Central memory CD4-positive, alpha-beta T cell (primary cell): ENCODE data around the gene FOXD4.
"Not testable (repeated sequence)": the region's sequence is repeated elsewhere in the genome, so short reads cannot be mapped to it uniquely, and the experiment has no call there.

Source experiments
- DNase-seq: peaks from one replicate; pipeline ENCODE4 v3.0.0; 2022
- total RNA-seq, 3 experiments: gene quantifications; one replicate each; lab custom pipeline; 2026; lab: John Stamatoyannopoulos, UW

The FOXD4 gene
- 0 to 0.33 (median 0.18) reads per million in 3 experiments for total RNA-seq

DNA sequence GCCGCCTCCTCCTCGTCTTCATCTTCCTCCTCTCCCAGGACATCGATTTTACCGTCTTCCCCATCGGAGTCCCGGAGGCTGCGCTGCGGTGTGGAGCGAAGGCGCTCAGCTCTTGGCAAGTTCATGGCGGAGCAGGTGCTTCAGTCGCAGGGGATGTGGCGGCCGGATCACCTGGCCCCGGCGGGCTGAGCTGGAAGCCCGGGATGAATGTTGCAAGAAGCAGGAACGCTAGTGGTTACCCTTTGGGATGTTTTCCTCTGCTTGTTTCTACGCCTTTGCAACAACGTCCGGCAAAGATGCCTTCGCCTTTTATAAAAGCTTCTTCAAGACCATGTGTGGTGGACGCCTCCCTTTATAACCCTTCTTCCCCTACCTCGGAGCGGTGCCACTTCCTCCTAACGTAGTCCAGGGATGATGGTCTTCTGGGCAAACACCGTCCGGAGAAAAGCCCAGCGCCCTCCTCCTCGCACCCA is at the start of gene FOXD4:
TSS of gene FOXD4 (minus strand) at position 423 of the 473 bp plus-strand sequence. CDS start at position 125, 298 bp downstream.
- not testable (repeated sequence) for DNase-seq

DNA sequence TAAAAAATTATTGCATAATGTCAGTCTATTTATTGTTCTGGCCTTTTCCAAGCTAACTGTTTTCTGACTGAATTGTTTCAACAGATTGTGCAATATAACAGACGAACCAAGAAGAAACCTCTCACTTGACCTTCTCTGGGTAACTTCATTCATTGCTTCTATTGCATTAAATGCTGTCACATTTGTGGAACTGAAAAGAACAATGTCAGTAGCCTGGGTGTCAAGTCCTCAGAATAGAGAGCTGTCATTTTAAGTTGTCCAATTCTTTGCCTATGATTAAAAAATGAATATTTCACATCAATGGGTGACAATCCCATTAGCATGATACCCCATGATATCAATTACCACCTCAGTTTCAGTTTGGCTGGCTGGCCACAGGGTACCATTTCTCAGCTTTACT is 41.7 kb upstream of the FOXD4 start:
- not testable (repeated sequence) for DNase-seq

DNA sequence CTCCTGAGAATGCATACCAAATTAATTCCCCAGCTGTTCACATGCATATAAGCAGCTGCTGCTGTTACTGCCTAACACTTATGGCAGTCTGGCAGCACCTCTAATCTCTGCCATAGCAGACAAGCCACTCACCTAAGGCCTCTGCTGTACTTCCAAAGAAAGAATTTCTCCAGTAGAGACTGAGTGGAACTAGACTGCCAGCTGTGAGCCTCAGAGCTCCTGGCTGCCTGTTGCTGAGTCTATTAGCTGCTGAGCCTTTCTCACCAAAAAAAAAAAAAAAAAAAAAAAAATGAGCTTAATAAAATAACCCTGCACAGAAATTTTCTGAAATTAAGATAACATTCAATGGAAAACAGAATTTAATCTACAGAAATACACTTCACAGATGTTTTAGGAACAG is 33.0 kb upstream of the FOXD4 start:
- not testable (repeated sequence) for DNase-seq

DNA sequence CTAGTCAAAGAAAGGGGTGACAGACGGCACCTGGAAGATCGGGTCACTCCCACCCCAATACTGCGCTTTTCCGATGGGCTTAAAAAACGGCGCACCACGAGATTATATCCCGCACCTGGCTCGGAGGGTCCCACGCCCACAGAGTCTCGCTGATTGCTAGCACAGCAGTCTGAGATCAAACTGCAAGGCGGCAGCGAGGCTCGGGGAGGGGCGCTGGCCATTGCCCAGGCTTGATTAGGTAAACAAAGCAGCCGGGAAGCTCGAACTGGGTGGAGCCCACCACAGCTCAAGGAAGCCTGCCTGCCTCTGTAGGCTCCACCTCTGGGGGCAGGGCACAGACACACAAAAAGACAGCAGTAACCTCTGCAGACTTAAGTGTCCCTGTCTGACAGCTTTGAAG is 21.7 kb upstream of the FOXD4 start:
- DNase-seq: not testable (repeated sequence)

DNA sequence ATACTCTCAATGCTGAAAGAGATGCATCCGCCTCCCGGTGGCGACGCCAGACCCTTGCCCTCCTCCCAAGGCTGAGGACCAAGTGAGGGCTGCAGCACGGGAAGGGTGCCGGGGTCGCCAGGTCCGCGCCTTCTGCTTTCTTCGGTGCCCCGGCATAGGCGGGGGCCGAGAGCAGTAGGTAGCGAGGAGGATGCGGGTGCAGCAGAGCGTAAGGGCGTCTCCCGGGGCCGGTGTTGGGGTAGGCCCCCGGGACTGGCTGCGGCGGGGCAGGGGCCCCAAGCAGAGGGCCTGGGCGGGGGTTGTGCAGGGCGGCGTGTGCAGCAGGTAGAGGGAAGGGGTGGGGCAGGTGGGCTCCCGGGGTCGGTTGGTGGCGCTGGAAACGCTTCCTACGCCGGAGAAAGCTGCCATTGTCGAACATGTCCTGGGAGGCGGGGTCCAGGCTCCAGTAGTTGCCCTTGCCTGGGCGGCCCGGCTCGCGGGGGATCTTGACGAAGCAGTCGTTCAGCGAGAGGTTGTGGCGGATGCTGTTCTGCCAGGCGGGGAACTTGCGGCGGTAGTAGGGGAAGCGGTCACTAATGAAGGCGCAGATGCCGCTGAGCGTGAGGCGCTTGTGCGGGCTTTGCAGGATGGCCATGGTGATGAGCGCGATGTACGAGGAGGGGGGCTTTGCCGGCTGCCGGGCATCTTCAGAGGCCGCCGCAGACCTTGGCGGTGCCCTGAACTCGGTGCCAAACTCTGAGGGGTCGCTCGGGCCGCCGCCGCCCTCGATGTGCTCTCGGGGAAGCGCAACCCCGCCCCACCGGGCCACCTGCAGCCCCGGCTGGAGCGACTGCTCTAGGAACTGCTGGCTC is 848 bp downstream of the FOXD4 start:
- peak; percentile 19 for DNase-seq

DNA sequence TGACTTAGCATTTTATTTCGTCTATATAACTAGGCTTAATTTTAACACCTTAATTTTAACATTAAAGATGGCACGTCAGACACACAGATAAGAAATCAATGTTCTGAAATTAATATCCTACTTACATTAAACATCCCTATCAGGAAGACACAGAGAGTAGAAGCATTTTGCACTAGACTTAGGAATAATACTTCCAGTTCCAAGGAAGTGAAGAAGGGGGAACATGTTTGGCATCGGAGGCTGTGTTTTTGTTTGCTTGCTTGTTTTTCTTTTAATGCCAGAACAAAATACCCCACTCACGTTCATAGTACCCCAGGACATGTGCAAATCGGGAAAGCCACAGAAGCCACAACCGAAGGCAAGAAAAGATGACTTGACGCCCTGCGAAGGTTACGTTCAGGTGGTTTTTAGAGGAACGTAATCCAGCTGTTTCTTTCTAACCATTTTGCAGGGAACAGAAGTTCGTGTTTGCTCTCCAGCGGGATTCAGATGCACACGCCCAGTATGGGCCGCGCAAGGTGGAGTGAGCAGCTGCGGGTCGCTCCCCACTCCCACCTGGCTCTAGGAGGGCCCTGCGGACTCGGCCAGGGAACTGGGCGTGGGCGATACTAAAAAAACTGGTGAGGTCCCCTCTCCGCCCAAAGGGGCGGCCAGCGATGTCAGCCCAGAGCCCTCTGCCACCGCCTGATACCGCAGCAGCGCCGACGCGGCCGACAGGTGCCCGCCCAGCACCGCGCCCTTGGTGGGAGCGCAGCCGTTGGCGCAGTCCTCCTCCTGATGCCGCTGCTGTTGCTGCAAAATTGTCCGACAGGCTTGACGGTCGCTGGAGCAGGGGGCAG is 1.8 kb downstream of the FOXD4 start:
- not testable (repeated sequence) for DNase-seq

DNA sequence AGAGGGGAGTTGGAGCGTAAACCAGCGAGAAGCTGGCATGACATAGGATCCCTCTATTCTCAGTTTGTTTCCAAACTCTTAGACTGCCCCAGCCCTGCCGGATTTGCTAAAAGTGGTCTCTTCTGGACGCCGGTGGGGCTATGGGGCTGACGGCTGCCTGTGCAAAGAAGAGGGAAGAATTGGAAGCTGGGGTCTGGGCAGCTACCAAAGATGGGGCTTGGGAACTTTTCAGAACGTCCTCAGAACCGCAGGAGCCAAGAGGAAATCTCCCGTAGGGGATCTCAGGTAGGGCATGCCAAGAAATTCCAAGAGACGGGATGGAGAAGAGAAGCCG is 3.1 kb downstream of the FOXD4 start:
- not testable (repeated sequence) for DNase-seq

DNA sequence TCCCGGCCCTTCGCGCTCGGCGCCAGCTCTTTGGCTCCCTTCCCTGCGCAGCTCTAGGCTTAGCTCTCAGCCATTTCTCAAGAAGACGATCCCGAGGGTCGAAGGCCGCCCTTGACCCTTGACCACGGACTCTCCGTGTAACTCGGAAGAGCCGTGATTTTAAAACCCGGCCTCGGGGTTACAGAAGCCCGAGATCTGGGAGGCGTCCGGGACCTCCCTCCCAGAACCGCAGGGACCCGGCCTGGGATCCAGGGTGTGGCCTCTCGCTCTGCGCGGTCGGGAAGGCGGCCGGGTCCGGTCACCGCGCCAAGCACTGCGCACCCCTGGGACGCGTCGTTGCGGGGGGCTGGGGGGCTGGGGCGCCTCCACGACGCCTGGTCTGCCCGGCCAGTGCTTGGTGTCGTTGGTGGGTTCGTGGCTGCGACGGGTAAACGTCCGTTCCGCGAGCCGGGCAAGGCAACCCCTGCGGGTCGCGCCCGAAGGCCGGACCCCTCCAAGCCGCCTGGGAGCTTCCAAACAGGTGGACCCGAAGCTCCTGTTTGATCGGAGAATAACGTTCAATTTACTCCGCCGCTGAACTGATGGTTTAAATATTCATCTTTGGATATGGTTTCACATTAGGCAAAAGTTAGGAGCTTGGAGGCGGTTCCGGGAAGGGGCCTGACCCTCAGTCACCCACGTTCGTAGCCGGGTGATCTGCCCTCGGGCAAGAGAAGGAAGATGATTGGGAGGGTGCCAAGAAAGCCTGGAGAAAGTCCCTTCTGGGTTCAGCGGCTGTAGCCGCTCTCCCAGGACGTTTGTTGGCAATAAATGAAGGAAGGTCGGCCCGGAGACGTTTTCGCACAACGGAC is 3.7 kb downstream of the FOXD4 start:
- DNase-seq: peak; percentile 10

DNA sequence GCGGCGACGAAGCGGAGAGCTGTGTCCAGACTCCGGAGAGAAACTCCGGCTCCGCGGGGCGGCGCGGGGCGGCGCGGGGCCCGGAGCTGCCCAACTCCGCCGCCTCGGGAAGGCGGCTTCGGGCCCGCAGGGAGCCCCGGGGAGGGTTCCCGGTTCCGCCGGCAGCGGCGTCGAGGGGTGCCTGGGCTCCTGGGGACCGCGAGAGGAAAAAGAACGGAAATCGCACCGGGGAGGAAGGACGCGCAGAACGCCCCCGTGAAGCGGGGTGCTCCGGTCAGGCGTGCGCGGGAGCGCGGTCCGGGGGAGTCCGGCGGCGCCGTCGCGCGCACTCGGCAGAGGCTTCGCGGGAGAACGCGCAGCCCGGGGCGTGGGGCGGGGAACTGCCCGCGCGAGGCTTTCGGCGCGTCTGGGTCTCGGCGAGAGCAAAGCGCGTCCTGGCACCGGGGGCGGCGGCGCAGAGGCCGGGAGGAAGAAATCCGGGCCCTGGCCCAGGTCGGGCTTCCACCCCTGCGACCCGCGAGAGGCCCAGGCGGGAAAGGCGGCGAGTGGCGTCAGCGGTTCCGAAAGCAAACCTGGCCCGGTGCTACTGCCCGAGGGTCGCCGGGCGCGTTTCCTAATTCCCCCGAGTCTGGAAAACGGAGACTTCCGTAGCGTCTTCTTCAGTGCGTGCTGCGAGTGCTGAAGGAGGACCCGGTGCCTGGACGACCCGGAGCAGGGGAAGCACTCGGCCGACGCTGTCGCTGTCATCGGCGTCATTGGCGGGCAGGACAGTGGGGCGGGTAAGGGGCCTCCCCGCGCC is 4.5 kb downstream of the FOXD4 start:
- peak; percentile 34 for DNase-seq

DNA sequence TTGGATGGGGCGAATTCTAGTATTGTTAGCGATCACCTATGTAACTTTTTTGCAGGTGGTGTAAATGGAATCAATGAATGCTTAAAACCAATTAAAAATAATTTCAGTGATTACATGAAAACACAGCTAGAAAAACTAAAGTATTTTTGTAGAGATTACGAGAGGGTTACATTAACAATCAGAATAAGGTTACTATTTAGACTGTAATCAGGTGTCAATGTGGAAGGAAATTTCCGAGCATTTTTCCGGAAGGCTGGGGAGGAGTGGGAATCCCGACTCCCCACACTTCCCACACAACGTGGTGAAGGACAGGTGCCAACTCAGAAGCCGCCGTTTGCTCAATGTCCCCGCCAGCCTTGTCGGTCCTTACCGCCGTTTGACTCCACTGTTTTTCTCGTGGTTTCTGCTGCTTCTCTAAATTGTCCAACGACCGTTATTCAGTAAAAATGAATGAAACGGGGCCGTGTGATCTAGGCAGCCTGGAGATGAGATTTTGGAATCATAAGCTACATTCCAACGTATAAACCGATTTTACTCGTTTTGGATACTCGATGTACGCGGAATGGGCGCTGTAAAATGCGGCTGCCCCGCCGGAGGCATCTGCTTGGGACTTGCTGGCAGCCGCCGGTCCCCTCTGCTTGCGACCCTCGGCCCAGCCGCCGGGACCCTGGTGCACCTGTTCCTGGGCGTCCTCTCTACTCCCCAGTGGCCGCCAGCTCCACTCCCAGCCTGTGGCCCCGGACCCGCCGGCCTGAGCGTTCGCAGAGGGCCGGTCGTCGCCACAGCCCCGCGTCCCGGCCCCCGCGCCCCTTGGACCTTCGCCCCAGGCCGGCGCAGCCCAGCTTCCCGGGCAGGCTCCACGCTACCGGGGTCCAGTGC is 5.4 kb downstream of the FOXD4 start:
- not testable (repeated sequence) for DNase-seq

DNA sequence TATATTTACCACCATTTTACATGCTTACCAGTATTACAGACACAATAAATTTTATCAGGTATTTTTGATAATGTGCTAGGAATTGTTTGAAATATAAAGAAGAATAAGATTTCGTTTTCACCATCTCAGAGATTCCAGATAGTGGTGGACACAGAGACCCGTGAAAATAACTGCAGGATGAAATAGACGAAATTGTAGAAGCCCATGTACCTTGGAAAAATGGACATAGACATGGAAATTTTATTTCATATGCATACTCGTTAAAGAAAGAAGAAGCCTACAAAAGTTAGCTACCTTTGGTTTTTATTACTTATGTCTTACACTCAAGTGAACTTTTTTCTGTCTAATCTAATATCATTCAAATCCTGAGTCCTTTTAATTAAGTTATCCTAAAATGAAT is 7.5 kb downstream of the FOXD4 start:
- DNase-seq: not testable (repeated sequence)

DNA sequence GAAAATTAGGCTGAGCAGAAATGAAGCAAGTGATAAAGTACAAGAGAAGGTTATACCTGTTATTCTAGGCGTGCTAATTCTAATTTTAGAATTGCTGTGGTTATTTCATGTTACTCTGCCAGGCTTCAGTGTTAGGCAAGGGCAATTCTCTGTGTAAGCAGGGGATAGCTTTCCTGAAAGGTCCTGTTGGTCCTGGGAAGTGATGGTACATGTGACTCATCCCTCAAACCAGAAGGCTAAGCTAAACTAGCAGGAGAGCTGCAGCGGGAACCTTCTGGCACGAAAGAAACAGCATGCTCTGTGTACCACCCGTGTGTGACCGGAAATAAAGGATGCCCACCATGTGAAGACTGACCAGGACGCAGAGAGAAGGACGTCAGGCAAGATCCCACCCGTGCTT is 8.7 kb downstream of the FOXD4 start:
- not testable (repeated sequence) for DNase-seq

DNA sequence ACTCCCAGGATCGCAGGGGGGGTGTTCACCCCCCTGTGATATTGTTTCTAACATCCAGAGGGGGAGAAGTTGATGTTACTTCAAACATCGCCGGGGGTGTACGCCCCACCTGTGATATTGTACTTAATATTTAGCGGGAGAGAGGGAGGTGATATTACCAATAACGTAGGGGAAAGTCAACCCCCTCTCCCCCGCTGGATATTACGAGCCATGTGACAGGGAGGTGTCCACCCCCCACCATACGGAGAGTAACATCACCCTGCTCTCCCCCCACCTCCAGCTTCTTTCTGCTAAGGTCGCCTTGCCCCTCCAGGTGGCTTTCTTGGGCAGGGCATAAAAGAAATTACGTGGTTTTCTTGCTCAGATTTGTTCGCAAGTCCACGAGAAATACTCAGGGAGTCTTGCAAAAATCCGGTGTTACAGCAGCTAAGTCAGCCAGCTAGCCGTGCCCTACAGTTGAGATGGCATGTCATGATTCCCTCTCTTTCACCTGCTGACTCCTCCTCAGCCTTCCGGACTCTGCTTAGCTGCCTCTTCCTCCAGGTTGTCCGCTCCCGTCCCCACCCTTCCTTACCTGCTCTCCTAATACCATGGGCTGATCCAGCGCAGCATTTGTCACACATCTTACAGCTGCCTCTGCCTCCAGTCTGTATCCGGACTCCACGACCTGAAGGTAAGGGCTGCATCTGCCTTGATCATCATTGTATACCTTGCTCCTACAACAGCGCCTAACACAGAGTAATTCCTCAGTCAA is 9.3 kb downstream of the FOXD4 start:
- DNase-seq: not testable (repeated sequence)

DNA sequence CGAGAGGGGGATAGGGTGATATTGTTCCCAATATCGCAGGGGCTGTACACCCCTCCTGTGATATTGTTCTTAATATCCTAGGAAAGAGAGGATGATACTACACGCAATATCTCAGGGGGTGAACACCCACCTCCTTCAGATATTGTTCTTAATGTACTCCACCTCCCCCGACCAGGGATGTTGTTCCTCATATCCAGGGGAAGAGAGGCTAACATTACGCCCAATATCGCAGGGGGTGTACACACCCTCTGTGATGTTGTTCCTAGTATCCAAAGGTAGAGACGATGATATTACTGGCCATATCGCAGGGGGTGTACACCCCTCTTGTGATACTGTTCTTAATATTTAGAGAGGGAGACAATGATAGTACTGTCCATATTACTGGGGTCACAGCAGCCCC is 12.2 kb downstream of the FOXD4 start:
- not testable (repeated sequence) for DNase-seq

DNA sequence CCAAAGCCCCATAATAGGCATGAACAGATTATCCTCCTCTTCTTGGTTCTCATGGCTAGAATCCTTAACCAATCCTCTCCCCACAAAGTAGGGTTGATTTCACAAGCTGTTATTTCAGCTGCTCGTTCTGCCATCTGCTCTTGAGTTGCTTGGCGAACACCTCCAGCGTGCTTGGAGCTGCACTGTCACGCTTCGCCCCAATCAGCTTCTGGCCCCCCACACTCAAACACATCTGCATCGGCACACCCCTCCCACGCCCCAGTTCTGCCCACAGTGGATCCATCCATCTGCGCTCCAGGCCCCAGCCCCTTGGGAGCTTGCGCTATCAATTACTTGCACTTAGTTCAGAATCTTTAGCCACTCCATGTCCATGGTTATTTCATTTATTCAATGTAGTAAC is 17.8 kb downstream of the FOXD4 start:
- DNase-seq: not testable (repeated sequence)

DNA sequence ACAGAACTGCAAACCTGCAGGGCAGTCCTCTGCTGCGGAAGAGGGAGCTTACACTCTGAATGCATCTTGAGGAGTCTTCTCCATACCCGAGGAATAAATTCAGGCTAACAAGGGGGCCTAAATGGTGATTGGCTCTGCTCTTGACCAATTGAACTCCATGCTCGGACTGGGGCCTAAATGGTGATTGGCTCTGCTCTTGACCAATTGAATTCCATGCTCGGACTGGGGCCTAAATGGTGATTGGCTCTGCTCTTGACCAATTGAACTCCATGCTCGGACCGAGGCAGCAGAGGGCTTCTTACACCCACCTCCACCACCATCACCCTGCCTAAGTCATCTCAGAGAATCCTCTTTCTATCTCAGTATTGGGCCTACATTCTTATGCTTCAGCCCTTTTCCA is 18.4 kb downstream of the FOXD4 start:
- DNase-seq: not testable (repeated sequence)

DNA sequence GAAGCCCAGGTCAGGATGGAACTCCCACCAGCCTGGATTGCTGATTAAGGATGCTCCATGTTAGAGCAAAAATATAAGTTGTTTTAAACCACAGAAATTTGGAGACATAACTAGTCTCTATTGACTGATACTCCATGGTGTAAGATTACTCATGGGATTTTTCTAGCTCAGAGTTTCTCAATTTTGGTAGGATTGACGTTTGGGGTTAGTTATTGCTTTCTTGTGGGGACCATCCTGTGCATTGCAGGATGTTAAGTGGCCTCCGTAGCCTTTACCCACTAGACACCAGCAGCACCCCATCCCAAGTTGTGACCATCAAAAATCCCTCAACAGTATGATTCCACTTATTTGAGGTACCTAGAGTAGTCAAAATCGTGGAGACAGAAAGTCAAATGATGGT is 19.4 kb downstream of the FOXD4 start:
- DNase-seq: not testable (repeated sequence)

DNA sequence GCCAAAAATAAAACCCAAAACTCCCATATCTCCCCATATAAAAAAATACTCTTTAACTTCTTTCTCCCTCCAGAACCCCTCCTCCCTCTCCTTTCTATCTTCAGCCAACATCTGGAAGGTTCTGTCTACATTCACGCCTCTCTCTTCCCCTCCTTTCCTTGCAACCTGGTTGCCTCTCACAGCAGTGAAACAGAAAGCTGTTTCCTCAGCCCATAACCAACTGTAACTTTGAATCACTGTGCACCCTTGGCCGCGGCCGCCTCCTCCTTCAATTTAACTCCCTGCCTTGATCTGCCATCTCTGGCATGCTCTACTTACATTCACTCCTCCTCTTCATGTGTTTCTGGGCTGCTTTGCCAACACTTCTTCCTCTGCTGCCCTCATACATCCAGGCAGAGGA is 23.2 kb downstream of the FOXD4 start:
- DNase-seq: not testable (repeated sequence)

DNA sequence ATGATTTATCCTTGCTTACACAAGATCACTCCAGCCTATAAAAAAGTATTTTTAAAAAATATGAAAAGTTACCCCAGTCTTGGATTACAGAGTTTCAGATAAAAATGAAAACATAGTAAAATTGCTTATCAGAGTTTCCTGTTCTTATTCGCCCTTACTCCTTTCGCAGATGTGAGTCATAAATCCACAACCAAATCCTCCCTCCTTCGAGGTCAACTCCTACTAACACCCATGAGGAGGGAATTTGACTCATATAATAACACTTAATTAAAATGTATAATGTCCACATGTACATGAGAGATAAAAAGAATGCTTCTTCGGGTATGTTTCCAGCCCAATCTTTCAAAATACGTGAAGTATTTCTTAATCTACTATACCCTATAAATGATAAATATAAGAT is 23.9 kb downstream of the FOXD4 start:
- not testable (repeated sequence) for DNase-seq

DNA sequence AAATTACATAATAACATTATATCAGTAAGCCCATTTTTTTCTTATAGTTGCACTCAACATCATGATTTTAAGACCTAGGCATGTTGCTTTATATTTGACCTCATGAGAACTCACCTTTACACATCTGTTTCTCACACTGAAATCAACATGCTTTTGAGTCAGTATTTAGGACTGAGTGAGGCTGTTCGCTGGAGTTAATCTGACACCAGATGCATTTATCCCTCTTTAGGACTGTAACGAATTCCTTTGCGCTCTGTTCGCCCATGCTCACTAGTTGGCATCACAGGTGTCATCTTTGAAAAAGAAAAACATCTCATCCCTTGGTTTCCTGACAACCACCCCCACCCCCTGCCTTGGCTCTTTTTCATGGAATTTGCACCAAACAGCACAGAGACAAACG is 24.3 kb downstream of the FOXD4 start:
- DNase-seq: not testable (repeated sequence)
